Measurements from ENCODE around the gene MBD1.

MBD1 gene

GRCh38 chr18:50279752-50280151 is 1.6 kb downstream of the MBD1 start:
- peaks cover 44% of the 10 kb centered on the region for H3K79me2 ChIP-seq (ENCODE audit: insufficient read depth, low read length)
- H3K9me2 ChIP-seq (replicated peaks; ENCODE audit: low read depth, low read length), result no peaks in the 10 kb centered on the region
- no peak for TF ChIP-seq EZH2phosphoT487 (IDR thresholded peaks at IDR 0.05; ENCODE audit: borderline replicate concordance)
- TF ChIP-seq CTCF (conservative IDR thresholded peaks at IDR 0.05; ENCODE audit: low read length), result no peak
- H3K4me1 ChIP-seq (ENCODE audit: insufficient read depth, low read length, poor library complexity, severe bottlenecking), result peaks cover 28% of the 10 kb centered on the region
- peaks cover 48% of the 10 kb centered on the region; the same call in 1 of the 2 replicates for H3K36me3 ChIP-seq (ENCODE audit: insufficient read depth, low read length)
- H3K9me3 ChIP-seq (ENCODE audit: insufficient read depth, low read depth, low read length), result no peaks in the 10 kb centered on the region
- peak overlapping the region; percentile 99 for H3K4me2 ChIP-seq (ENCODE audit: low read depth, low read length, poor library complexity, severe bottlenecking)
- H3F3A ChIP-seq (ENCODE audit: low read depth), result no peaks in the 10 kb centered on the region
- H3K9ac ChIP-seq (ENCODE audit: low read depth, low read length, poor library complexity, severe bottlenecking), result peak overlapping the region; percentile 97
- peaks cover 27% of the 10 kb centered on the region for H4K20me1 ChIP-seq (ENCODE audit: insufficient read depth, low read length, poor library complexity, severe bottlenecking)
- no peaks in the 10 kb centered on the region for H3K27me3 ChIP-seq (ENCODE audit: insufficient read depth, low read length, poor library complexity, severe bottlenecking)
- H2AFZ ChIP-seq (ENCODE audit: low read length), result no peak overlapping the region
- H3K4me3 ChIP-seq (ENCODE audit: low read length, poor library complexity, severe bottlenecking), result peak overlapping the region; percentile 90

- H3K27me3 ChIP-seq (ENCODE audit: insufficient read depth, low read length, poor library complexity, severe bottlenecking), result no peaks in the 10 kb centered on the region
- H3K36me3 ChIP-seq (ENCODE audit: insufficient read depth, low read length), result peaks cover 50% of the 10 kb centered on the region; the same call in 1 of the 2 replicates
- H3K9ac ChIP-seq (ENCODE audit: low read depth, low read length, poor library complexity, severe bottlenecking), result peak overlapping the region; percentile 30
- H3K9me2 ChIP-seq (replicated peaks; ENCODE audit: low read depth, low read length), result no peaks in the 10 kb centered on the region
- H3K4me2 ChIP-seq (ENCODE audit: low read depth, low read length, poor library complexity, severe bottlenecking), result peak overlapping the region; percentile 99
- H4K20me1 ChIP-seq (ENCODE audit: insufficient read depth, low read length, poor library complexity, severe bottlenecking), result peaks cover 27% of the 10 kb centered on the region
- no peak overlapping the region for H2AFZ ChIP-seq (ENCODE audit: low read length)
- TF ChIP-seq EZH2phosphoT487 (IDR thresholded peaks at IDR 0.05; ENCODE audit: borderline replicate concordance), result no peak
- no peak for TF ChIP-seq CTCF (conservative IDR thresholded peaks at IDR 0.05; ENCODE audit: low read length)
- H3K4me1 ChIP-seq (ENCODE audit: insufficient read depth, low read length, poor library complexity, severe bottlenecking), result peaks cover 28% of the 10 kb centered on the region
- no peaks in the 10 kb centered on the region for H3K9me3 ChIP-seq (ENCODE audit: insufficient read depth, low read depth, low read length)
- peaks cover 42% of the 10 kb centered on the region for H3K79me2 ChIP-seq (ENCODE audit: insufficient read depth, low read length)
- no peaks in the 10 kb centered on the region for H3F3A ChIP-seq (ENCODE audit: low read depth)
- H3K4me3 ChIP-seq (ENCODE audit: low read length, poor library complexity, severe bottlenecking), result no peak overlapping the region
Measured at GRCh38 chr18:50277942-50278341, 3.4 kb downstream of the MBD1 start.

GRCh38 chr18:50276452-50276851 is 4.9 kb downstream of the MBD1 start:
- Histone ChIP-seq H3K36me3 (ENCODE audit: insufficient read depth, low read length) (peaks cover 55% of the 10 kb centered on the region; the same call in 1 of the 2 replicates), H3K9me3 (ENCODE audit: insufficient read depth, low read depth, low read length) (no peaks in the 10 kb centered on the region), H3K79me2 (ENCODE audit: insufficient read depth, low read length) (peaks cover 35% of the 10 kb centered on the region), H3K4me1 (ENCODE audit: insufficient read depth, low read length, poor library complexity, severe bottlenecking) (peaks cover 21% of the 10 kb centered on the region), H3K9ac (ENCODE audit: low read depth, low read length, poor library complexity, severe bottlenecking) (no peak overlapping the region), H3K27me3 (ENCODE audit: insufficient read depth, low read length, poor library complexity, severe bottlenecking) (no peaks in the 10 kb centered on the region), H3K9me2 (replicated peaks; ENCODE audit: low read depth, low read length) (no peaks in the 10 kb centered on the region), H3F3A (ENCODE audit: low read depth) (no peaks in the 10 kb centered on the region), H4K20me1 (ENCODE audit: insufficient read depth, low read length, poor library complexity, severe bottlenecking) (peaks cover 27% of the 10 kb centered on the region), H2AFZ (ENCODE audit: low read length) (no peak overlapping the region), H3K4me3 (ENCODE audit: low read length, poor library complexity, severe bottlenecking) (no peak overlapping the region), H3K4me2 (ENCODE audit: low read depth, low read length, poor library complexity, severe bottlenecking) (no peak overlapping the region)
- no peak for TF ChIP-seq CTCF (conservative IDR thresholded peaks at IDR 0.05; ENCODE audit: low read length)
- TF ChIP-seq EZH2phosphoT487 (IDR thresholded peaks at IDR 0.05; ENCODE audit: borderline replicate concordance), result no peak
